HG02885 (cell line): ENCODE results near the gene HSF2BP.
"Not testable (repeated sequence)": the region's sequence is repeated elsewhere in the genome, so short reads cannot be mapped to it uniquely, and the experiment has no call there.

ENCODE experiments used
- ATAC-seq: cut with Tn5 transposase; IDR thresholded peaks from one replicate; pipeline ENCODE4 v1.9.1; 2021; ENCODE audit warnings: mild to moderate bottlenecking; ENCODE audit not compliant: unreplicated experiment, poor library complexity

The HSF2BP gene

DNA sequence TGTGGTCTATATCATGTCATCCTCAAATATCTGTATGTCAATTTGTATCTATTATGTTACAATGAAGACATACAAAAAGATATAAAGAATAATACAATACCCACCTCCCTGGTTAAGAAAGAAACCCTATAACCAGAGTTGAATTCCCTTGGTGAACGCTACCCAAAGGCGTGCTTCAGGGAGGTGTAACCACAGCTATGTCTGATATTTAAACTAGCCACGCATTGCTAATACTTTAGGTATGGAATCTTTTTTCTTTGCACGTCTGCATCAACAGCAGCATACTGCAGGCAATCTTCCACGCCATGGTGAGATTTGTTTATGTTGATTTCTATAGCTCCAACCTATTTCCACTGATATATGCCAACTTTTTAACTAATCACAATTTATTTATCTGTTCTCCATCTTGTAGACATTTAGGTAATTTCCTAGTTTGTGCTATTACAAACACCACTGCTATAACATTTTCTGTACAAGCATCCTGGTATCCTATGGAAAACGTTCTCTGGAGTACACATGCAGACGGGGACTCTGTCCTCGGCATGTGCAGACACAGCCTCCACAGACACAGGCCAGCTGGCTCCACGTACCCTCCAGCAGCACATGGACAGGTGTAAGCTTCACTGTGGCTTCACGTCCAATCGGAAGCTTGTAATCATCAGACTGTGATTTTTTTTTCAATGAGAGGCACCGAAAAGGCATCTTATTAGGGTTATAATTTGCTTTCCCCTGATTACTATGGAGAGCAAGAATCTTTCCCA is 58.5 kb downstream of the HSF2BP start:
- no peak for ATAC-seq

DNA sequence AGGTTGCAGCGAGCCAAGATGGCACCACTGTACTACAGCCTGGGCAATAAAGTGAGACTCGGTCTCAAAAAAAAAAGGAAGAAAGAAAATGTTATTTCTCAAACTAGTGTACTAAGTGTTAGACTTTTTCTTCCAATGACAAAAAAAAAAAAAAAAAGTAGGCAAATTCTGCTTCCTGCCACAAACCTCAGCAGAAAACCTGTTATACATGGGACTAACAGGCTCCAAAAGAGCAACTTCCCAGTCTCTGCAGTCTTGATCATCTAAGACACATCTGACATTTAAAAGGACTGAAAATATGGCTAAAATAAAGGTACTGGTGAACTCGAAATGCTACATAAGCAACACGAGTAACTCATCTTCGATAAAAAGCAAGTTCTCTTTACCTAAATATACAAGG is 59.6 kb downstream of the HSF2BP start:
- ATAC-seq = no peak

DNA sequence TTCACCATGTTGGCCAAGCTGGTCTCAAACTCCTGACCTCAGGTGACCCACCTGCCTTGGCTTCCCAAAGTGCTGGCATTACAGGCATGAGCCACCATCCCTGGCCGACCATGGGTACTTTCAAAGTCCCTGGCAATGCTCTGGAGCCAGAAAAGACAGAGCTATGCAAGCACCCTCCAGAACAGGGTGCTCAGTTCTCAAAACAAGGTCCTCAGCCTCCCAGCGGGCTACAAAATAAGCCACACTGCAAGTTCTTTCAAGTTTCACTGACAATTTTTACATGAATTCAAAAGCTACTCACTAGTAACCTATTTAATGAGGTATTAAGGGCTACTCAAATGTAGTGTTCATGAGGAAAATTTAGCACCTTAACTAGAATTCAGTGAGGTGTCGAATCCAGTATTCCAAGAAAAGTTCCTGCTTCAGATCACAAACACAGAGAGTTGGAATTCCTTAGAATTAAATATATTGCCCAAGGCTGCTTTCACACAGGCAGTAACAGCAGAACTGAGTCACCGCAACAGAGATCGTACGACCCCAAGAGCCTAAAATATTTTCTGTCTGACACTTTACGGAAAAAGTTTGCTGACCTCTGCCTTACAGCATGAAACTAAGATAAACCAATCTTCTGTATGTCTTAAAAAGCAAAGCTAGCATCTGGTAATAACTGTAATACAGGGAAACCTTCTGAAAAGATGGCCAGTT is 60.7 kb downstream of the HSF2BP start:
- ATAC-seq = no peak

DNA sequence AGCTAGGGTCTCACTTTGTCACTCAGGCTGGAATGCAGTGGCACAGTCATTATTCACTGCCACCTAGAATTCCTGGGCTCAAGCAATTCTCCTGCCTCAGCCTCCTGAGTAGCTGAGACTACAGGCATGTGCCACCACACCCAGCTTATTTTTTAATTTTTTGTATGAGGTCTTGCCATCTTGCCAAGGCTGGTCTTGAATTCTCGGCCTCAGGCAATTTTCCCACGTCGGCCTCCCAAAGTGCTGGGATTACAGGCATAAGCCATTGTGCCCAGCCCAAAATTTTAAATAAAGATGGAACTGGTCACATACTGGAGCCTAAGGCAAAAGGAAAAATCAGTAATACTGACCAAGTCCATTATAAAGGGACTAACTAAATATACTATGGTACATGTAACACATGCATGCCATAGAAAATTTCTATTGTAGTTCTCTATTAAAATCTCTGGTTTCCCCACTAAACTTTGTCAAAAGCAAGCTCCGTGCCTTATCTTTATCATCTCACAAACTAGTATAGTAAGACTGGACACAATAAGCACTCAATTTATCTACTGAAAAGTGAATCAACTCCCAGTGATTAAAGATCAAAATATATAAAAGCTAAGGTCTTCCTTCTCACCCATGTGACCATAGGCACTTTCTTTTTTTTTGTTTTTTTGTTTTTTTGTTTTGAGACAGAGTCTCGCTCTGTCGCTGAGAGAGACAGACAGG is 61.6 kb downstream of the HSF2BP start:
- ATAC-seq = no peak

DNA sequence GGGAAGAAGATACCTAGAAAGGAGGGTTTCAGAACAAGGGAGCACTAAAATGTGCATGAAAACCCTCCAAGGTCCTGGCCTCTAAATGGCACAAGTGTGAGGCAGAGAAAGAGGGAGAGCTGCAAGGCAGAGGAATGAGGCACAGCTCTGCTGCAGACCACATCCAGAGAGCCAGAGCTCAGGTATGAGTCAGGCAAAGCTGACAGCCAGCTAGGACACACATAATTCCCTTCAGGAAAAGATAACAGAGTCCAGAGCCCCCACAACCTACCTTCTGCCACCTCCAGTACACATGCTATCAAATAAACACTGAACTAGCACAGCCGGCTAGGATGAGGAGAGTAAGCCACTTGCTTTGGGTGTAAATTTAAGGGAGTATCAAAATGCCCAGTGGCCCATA is 62.2 kb downstream of the HSF2BP start:
- ATAC-seq = no peak

DNA sequence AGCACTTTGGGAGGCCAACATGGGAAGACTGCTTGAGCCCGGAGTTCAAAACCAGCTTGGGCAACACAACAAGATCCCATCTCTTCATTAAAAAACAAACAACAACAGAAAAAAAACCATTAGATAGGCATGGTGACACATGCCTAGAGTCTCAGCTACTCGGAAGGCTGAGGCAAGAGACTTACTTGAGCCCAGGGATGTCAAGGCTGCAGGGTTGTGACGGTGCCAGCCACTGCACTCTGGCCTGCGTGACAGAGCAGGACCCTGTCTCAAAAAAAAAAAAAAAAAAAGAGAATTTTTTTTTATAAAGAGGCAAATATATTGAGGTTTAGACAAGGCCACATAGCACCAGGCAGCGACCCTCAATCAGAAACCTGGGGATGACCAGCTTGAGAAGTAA is 62.7 kb downstream of the HSF2BP start:
- no peak for ATAC-seq

DNA sequence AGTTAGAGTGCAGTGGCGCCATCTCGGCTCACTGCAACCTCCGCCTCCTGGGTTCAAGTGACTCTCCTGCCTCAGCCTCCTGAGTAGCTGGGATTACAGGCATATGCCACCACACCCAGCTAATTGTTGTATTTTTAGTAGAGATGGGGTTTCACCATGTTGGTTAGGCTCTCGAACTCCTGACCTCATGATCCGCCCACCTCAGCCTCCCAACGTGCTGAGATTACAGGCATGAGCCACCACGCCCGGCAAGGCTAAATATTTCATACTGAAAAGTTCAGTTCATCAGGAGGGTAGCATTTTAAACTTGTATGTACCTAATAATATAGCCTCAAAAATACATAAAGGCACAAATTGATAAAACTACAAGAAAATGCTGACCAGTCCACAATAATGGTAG is 63.5 kb downstream of the HSF2BP start:
- ATAC-seq = not testable (repeated sequence)

DNA sequence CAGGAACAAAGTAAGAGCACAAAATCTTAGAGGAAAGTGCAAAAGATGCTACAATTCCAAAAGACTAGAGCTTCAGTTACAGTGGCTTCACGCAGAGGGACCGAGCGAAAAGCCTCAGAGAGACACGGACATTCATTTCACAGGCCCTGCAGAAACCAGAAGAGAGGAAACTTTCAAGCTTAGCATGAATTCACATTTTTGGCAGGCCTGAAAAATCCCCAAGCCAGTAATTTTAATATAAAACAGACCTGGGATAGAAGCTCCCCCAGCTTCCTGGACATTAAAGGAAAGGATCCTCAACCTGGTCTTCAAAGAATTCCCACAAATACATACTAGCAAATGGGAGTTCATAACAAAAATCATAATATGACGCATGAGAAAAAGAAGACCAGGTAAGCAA is 66.2 kb downstream of the HSF2BP start:
- ATAC-seq = no peak

DNA sequence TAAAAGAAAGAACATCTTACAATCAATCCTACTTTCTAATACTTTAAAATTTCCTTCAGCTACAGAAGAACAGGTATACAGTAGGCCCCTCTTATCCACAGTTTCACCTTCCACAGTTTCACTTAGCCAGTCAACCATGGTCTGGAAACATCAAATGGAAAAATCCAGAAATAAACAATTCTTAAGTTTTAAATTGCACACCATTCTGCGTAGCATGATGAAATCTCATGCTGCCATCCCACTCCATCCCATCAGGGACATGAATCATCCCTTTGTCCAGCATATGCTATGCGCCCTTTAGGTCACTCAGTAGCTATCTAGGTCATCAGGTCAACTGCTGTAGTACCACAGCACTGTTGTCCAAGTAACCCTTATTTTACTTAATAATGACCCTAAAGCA is 67.7 kb downstream of the HSF2BP start:
- no peak for ATAC-seq

DNA sequence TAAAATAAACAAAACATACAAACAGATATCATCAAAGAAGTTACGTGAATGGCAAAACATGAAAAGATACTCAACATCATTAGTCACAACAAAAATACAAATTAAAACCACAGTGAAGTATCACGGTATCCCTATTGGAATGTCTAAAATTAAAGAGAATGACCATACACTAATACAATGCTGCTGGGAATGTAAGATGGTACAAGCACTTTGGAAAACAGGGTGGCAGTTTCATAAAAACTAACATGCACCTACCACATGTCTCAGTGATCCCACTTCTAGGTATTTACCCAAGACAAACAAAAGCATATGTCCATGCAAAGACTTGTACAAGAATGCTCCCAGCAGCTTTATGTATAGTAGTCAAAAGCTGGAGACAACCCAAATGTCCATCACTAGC is 69.1 kb downstream of the HSF2BP start:
- ATAC-seq = no peak

DNA sequence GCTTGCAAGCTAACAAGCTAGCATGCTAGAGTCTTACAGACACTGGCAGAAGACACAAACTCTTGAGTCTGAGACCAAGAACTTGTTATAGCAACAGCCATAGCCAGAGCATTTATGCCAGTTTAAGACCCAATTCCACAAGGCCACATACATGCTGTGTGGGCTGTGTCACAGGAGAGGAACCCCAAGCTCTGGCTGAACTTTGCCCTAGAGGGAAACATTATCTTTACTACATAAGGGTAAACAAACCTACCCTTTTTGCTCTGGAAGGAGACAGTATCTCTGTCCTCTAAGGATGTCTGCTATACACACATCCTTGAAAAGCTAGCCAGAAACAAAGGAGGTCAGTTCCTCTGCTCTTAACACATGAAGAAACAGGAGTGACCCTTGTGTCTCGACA is 70.3 kb downstream of the HSF2BP start:
- no peak for ATAC-seq

DNA sequence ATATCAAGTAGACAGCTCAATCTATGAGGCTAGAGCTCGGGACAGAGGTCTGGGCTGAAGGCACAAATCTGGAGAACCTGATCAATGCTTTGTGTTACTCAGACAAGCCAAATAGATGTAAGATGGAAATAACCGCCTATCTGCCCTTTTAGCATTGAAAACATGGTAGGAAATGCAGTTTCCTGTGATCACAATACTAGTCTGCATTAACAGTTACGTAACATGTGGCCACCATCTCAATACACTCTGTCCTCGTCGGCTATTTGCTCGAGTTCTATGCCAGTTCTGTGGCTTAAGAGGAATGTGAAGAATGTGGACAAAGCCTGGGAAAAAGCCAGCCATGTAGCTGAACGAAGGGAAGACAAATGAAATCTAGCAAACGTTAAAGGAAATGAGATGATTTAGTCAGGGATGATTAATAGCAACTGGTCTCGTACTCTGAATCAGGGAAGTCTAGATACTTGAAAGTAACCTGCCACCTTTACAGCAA is 73.3 kb downstream of the HSF2BP start:
- no peak for ATAC-seq

DNA sequence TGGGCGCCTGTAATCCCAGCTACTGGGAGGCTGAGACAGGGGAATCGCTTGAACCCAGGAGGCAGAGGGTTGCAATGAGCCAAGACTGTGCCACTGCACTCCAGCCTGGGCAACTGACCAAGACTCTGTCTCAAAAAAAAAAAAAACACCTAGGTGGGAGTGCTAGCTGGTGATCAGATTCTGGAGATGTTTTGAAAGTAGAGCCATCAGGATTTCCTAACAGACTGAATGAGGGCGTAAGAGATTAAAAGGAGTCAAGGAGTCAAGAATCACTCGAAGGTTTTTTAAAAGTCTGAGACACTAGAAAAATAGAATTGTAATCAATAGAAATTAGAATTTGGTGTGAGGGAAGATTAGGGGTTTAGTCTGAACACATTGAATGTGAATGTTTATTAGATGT is 73.8 kb downstream of the HSF2BP start:
- ATAC-seq = no peak

DNA sequence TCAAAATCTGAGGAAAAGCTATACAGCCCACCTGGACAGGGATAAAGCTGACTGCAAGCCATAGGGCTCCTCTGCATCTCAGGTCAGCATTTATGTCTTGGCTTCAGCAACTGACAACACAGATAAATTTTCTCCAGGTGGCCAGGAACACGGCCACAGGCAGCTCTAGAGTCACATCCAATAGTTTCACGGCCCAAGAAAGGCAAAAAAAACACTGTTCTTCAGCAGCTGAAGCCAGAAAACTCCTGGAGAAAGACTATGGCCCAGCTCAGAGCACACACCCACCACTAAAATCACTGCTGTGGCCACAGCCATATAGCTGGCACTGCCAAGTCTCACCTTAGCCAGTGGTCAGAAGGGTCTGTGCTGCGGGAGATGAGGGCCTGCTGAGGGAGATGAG is 77.8 kb downstream of the HSF2BP start:
- no peak for ATAC-seq

DNA sequence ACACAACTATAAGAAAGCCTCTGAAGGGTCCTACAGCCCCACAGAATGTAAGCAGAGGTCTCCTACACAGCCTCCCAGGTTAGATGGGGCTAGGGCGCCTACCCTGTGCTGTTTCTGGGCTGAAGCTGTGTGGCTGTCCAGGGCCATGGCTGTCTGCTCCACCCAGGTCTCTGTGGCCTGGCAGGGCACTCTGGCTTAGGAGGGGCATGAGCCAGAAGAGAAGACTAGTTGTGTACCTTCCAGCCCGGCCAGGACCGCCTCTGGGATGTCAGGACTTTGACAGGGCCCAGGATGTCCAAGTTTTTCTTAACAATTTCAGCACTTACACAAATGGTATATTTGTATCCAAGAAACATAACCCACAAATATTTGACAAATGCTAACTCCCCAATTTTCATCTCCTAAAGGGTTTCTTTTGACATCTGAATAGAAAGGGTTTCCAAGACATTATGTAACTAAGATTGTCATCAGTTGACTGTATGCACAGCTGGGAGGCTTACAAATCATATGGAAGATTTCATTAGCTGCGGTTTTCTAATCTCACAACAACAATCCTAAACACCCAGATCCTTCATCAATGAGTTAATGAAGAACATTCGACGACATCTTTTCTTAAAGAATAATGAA is 80.5 kb downstream of the HSF2BP start:
- ATAC-seq = no peak

DNA sequence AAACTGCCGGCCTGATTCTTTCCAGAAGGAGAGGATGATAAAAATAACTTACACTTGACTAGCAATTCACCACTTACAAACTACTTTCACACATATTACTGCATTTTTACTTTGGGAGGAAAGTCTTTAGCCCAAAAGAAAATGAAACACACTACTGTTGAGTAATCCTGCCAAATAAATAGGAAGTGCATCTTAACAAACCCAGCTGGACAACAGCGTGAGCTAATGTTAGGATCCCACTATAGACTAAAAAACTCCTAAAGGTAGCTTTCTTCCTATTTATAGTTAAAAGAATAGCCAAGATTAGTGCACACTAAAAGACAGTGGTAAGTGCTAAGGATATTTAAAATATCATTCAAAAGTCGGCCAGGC is 83.8 kb downstream of the HSF2BP start:
- no peak for ATAC-seq

DNA sequence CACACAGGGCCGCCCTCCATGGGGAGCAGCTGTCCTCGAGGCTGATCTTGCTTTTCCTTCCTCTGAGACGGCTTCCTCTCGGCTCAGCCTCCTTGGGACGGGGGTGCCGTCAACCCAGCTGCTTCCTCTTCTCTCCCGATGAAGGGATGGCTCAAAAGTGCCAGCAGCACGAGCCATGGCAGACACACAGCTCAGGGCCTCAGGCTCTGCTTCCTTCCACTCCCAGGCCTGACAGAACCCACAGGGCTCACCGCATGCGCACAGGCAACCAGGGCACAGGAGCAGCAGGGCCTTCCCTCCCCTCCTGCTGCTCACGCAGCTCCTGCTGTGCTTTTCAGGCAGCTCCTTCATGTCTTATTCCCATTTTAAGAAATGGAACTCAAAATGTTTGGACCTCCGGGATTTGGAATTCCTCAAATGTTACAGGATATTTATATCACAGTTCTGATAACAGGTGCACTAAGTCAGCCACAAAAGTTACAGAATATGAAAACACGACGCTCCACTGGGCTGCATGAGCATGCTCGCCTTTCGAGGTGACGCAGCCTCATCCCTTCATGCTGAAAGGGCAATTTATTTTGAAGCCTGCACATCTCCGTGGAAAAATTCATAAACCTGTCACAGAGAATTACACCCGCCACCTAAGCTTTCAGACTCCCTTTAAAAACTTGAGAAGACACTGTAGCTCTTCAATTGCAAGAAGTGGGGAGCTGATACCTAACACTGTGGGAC is 84.4 kb downstream of the HSF2BP start:
- ATAC-seq = no peak

DNA sequence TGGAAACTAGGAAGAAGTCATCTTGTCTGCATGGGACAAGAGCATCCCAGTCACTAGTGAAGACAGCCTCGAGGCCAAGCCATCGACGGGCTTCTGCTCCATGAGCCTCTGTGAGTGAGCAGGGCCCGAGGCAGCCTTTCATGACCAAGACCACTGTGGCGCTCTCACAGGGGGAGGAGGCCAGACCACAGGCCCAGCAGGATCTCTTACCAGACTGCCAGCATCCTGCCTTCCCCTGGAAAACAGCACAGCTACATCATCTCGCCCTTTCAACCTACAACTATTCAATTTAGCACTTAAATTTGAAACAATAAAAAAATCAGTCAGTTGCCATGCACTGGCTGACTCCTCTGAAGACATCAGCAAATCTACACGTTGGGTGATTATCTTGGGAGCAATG is 85.4 kb downstream of the HSF2BP start:
- ATAC-seq = no peak

DNA sequence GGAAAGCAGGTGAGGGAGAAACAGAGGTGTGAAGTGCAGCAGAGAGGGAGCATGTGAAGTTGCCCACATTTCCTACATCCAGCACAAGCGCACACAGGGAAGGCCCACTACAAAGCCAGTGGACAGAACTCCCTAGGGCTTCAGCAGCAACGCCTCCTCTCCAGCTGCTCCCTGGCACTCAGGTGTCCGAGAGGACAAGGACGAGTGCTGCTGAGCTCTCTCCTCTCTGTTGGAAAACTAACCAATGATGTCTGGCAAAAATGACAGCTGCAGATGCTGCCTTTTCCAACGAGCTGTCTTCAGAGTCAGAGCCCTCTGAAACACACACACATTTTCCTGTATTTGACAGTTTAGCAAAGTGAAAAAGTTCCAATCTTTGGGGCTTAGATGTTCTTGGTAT is 86.8 kb downstream of the HSF2BP start:
- no peak for ATAC-seq

DNA sequence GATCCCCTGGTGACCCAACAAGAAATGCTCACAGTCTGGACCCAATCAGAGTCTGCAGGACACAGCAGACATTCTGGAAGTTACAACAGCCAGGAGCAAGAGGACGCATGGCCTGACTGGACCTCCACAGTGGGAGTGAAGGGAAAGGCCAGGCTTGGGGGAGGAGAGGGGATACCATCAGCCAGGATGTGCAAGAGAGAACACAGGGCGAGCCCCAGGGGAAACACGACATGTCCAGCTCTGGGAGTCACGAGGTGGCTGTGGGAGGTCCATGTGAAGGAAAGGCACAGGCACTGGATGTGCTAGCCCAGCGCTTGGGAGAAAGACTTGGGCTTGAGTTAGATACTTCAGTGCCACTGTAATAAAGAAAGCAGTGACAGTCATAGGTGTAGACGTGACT is 87.3 kb downstream of the HSF2BP start:
- no peak for ATAC-seq
